Stimulated activated naive CD8-positive, alpha-beta T cell treated with anti-CD3 and anti-CD28 coated beads, Interleukin-15, Interleukin-2, amounts not matched to agents 100 U/mL and 50 U/mL, for 24 hours (primary cell): ENCODE results near the gene FBXL3.
A peak's percentile ranks its signal among the peaks of the same experiment; 100 is the strongest.
"Not testable (repeated sequence)": the region's sequence is repeated elsewhere in the genome, so short reads cannot be mapped to it uniquely, and the experiment has no call there.

Source experiments
- ATAC-seq: fragments of 150-1000 bp; cut with Tn5 transposase; one replicate; pipeline ENCODE4 v1.10.0; 2021
- DNase-seq: peaks from one replicate; pipeline ENCODE4 v3.0.0; 2021

The FBXL3 gene

GRCh38 chr13:77026255-77026860 lies 601 bp downstream of the FBXL3 start:
- DNase-seq (peak; percentile 84), ATAC-seq (peak; percentile 75)

GRCh38 chr13:77022341-77022740 lies 4.6 kb downstream of the FBXL3 start:
- DNase-seq (no peak), ATAC-seq (no peak)

- no peak for ATAC-seq
These were observed 7.2 kb downstream of the FBXL3 start for GRCh38 chr13:77019756-77020155.

GRCh38 chr13:77016888-77017623 lies 9.9 kb downstream of the FBXL3 start:
- DNase-seq, result no peak
- ATAC-seq, result no peak

More at GRCh38 chr13:77019756-77020155, 7.2 kb downstream of the FBXL3 start:
- DNase-seq, result no peak

- ATAC-seq (no peak), DNase-seq (no peak)
These were observed 10.6 kb downstream of the FBXL3 start for GRCh38 chr13:77016251-77016812.

GRCh38 chr13:77014906-77015685 lies 11.9 kb downstream of the FBXL3 start:
- no peak for ATAC-seq
- no peak for DNase-seq

GRCh38 chr13:77013853-77014542 lies 13.0 kb downstream of the FBXL3 start:
- ATAC-seq (no peak), DNase-seq (no peak)

- not testable (repeated sequence) for ATAC-seq
These were observed 17.2 kb downstream of the FBXL3 start for GRCh38 chr13:77009719-77010118.

GRCh38 chr13:77009011-77009410 lies 17.9 kb downstream of the FBXL3 start:
- ATAC-seq (peak; percentile 85), DNase-seq (no peak)

More at GRCh38 chr13:77009719-77010118, 17.2 kb downstream of the FBXL3 start:
- not testable (repeated sequence) for DNase-seq

GRCh38 chr13:77008337-77008736 lies 18.6 kb downstream of the FBXL3 start:
- not testable (repeated sequence) for DNase-seq
- ATAC-seq, result peak; percentile 73

GRCh38 chr13:77002590-77003190 lies 24.3 kb downstream of the FBXL3 start:
- ATAC-seq (no peak), DNase-seq (no peak)

GRCh38 chr13:77001963-77002587 lies 24.9 kb downstream of the FBXL3 start:
- DNase-seq, result no peak
- no peak for ATAC-seq

GRCh38 chr13:77001540-77001939 lies 25.4 kb downstream of the FBXL3 start:
- ATAC-seq, result peak; percentile 36
- no peak for DNase-seq

- ATAC-seq, result no peak
- DNase-seq, result no peak
These were observed 26.5 kb downstream of the FBXL3 start for GRCh38 chr13:77000475-77000874.

GRCh38 chr13:76994281-76994680 lies 32.7 kb downstream of the FBXL3 start:
- DNase-seq, result no peak
- ATAC-seq, result no peak

- ATAC-seq (no peak), DNase-seq (no peak)
These were observed 33.5 kb downstream of the FBXL3 start for GRCh38 chr13:76993473-76993872.

GRCh38 chr13:76993021-76993420 lies 33.9 kb downstream of the FBXL3 start:
- ATAC-seq (no peak), DNase-seq (no peak)

- ATAC-seq (no peak), DNase-seq (peak; percentile 19)
These were observed 34.4 kb downstream of the FBXL3 start for GRCh38 chr13:76992548-76993001.

GRCh38 chr13:76991796-76992547 lies 35.0 kb downstream of the FBXL3 start, which contains the start of gene CLN5:
Gene CLN5, plus strand, starts transcription at chr13:76992081. Its CDS starts 18 bp downstream, at chr13:76992099.
- DNase-seq, result peak; percentile 94
- ATAC-seq, result peak; percentile 96

- DNase-seq (peak; percentile 73), ATAC-seq (peak; percentile 82)
These were observed 35.5 kb downstream of the FBXL3 start for GRCh38 chr13:76991432-76991795.
